Endothelial cell of umbilical vein (primary cell): Measurements from ENCODE around the gene MORC4. TPM values are rescaled to one million over a fixed set of nuclear protein-coding genes. Genes with fewer than 3 reads are reported as not detected.

ENCODE experiments used
- BruUV-seq: library from RNA; stranded (reverse); fragments of 400-500 nt; replicated peaks from 2 replicates; lab custom pipeline; 2021; lab: Mats Ljungman, UMichigan
- CTCF ChIA-PET: fragments of 300-600, 350-600 bp; sonication (Branson Sonifier 250); formaldehyde crosslinking; loops from one replicate; lab custom pipeline; 2021; ENCODE audit warnings: antibody characterized with exemption, inconsistent platforms; lab: Charles Lee
- POLR2A ChIA-PET: fragments of 300-600, 350-600 bp; sonication (Branson Sonifier 250); formaldehyde crosslinking; loops from one replicate; lab custom pipeline; 2021; ENCODE audit warnings: antibody characterized with exemption, inconsistent platforms; lab: Charles Lee
- DNase-seq: peaks from one replicate; pipeline ENCODE4 v3.0.0-alpha.2; 2011; ENCODE audit warnings: low read depth, low spot score
- FAIRE-seq: peaks from 2 replicates; lab custom pipeline; 2011; peaks lifted over from hg19 to GRCh38; lab: Jason Lieb, UNC
- H2AFZ ChIP-seq: 2 replicates; pipeline ENCODE4 v1.6.0; 2012; ENCODE audit warnings: low read depth, low read length, control low read depth, inconsistent platforms
- H3K27ac ChIP-seq: 2 replicates; pipeline ENCODE4 v1.5.1; 2011; ENCODE audit warnings: low read depth, mild to moderate bottlenecking, control low read depth, low read length, moderate library complexity; ENCODE audit not compliant: insufficient read depth
- H3K27me3 ChIP-seq, 2 experiments: 2 replicates each; pipeline versions ENCODE4 v1.6.0 to v1.6.1; 2011; ENCODE audit warnings: low read length in 2 of 2, mixed read lengths in 1 of 2; ENCODE audit not compliant: control insufficient read depth in 2 of 2, insufficient read depth in 2 of 2
- H3K36me3 ChIP-seq, 2 experiments: 2 replicates in 1 of 2; 3 replicates in 1 of 2; pipeline ENCODE4 v1.5.1; 2011; ENCODE audit warnings: low read length in 2 of 2, mild to moderate bottlenecking in 1 of 2, moderate library complexity in 1 of 2; ENCODE audit not compliant: control insufficient read depth in 2 of 2, insufficient read depth in 2 of 2; ENCODE audit errors: extremely low read depth in 1 of 2
- H3K4me1 ChIP-seq: 3 replicates; pipeline ENCODE4 v1.5.1; 2011; ENCODE audit warnings: mild to moderate bottlenecking, low read length; ENCODE audit not compliant: control insufficient read depth, insufficient read depth; ENCODE audit errors: extremely low read depth
- H3K4me2 ChIP-seq: 2 replicates; pipeline ENCODE4 v1.6.1; 2011; ENCODE audit warnings: low read length, control low read depth, mixed read lengths; ENCODE audit not compliant: insufficient read depth
- H3K4me3 ChIP-seq, 3 experiments: fragments of 200-600 bp in 1 of 3; sonication (generic), shearing (Covaris generic) in 1 of 3; replicated peaks in 1 of 3; 2 replicates each; pipeline ENCODE4 v1.5.1; 2011 to 2016; ENCODE audit warnings: control low read depth in 3 of 3, low read length in 3 of 3, mild to moderate bottlenecking in 2 of 3, inconsistent platforms in 1 of 3, low read depth in 1 of 3, moderate library complexity in 1 of 3; ENCODE audit not compliant: insufficient read depth in 1 of 3
- H3K79me2 ChIP-seq: 2 replicates; pipeline ENCODE4 v1.6.0; 2012; ENCODE audit warnings: low read length, inconsistent platforms; ENCODE audit not compliant: control insufficient read depth, insufficient read depth
- H3K9ac ChIP-seq: replicated peaks from 2 replicates; pipeline ENCODE3; 2011; ENCODE audit warnings: low read length, control low read depth; ENCODE audit not compliant: insufficient read depth; ENCODE audit errors: extremely low read depth
- H3K9me1 ChIP-seq: replicated peaks from 3 replicates; pipeline ENCODE4 v1.6.0; 2011; ENCODE audit warnings: mild to moderate bottlenecking, low read length; ENCODE audit not compliant: control insufficient read depth, insufficient read depth; ENCODE audit errors: extremely low read depth
- H3K9me3 ChIP-seq: replicated peaks from 2 replicates; pipeline ENCODE4 v1.5.1; 2012; ENCODE audit warnings: low read length, inconsistent platforms; ENCODE audit not compliant: control insufficient read depth, insufficient read depth
- H4K20me1 ChIP-seq: replicated peaks from 2 replicates; pipeline ENCODE3; 2011; ENCODE audit warnings: mild to moderate bottlenecking, low read length; ENCODE audit not compliant: control insufficient read depth, insufficient read depth; ENCODE audit errors: extremely low read depth
- JUN ChIP-seq: IDR thresholded peaks from 2 replicates; pipeline ENCODE4 v1.6.1; 2011; ENCODE audit warnings: borderline replicate concordance, low read depth; ENCODE audit not compliant: insufficient read length, insufficient read depth
- MYC ChIP-seq: IDR thresholded peaks from one replicate; pipeline ENCODE4 v1.6.1; 2011; ENCODE audit warnings: mild to moderate bottlenecking, low read depth, low read length
- POLR2A ChIP-seq: IDR thresholded peaks from 2 replicates; pipeline ENCODE4 v1.6.1; 2012; ENCODE audit warnings: low read depth, mild to moderate bottlenecking, control low read depth, low read length
- dilution Hi-C: fragments of 300-500 bp; cut with MboI; formaldehyde crosslinking; loops from one replicate; pipeline ENCODE4 v1.15.0; 2019; ENCODE audit warnings: low sequenced_read_pairs; ENCODE audit not compliant: extremely low pct_ligation_motif_present
- intact Hi-C: fragments of 100-400 bp; cut with micrococcal nuclease; formaldehyde crosslinking; loops from one replicate; pipeline ENCODE4 v1.10.0; 2022
- polyA plus RNA-seq, 4 experiments: library from polyadenylated mRNA; depleted of rRNA in 3 of 4; stranded (reverse) in 3 of 4; unstranded in 1 of 4; fragments of >200 nt; gene quantifications; 2 replicates each; pipeline versions ENCODE4 v1.2.1 to v1.2.3, GENCODE V29; 2011 to 2012; ENCODE audit warnings: missing spikeins in 1 of 4
- total RNA-seq: library from RNA; stranded (reverse); gene quantifications from 2 replicates; pipeline ENCODE4 v1.2.3, GENCODE V29; 2021
- TF ChIP-seq, protein P1 (sequence below), 2 donors: IDR thresholded peaks; 1 replicate in 1 of 2; 2 replicates in 1 of 2; pipeline ENCODE4 v1.5.1; 2011; ENCODE audit warnings: low read length in 2 of 2, mild to moderate bottlenecking in 2 of 2, moderate library complexity in 2 of 2, control low read depth in 1 of 2, inconsistent platforms in 1 of 2, low read depth in 1 of 2; ENCODE audit not compliant: insufficient read depth in 1 of 2; ENCODE audit errors: extremely low read depth in 1 of 2

Gene MORC4
- total and polyA plus RNA-seq, 2 donors (not counting 3 experiments of a cell fraction or from before 2014, with no cell fraction given), result 4.3 to 12.0 TPM

GRCh38 chrX:106959901-106960300 is 40.1 kb downstream of the MORC4 start:
- TF ChIP-seq, protein P1, sequence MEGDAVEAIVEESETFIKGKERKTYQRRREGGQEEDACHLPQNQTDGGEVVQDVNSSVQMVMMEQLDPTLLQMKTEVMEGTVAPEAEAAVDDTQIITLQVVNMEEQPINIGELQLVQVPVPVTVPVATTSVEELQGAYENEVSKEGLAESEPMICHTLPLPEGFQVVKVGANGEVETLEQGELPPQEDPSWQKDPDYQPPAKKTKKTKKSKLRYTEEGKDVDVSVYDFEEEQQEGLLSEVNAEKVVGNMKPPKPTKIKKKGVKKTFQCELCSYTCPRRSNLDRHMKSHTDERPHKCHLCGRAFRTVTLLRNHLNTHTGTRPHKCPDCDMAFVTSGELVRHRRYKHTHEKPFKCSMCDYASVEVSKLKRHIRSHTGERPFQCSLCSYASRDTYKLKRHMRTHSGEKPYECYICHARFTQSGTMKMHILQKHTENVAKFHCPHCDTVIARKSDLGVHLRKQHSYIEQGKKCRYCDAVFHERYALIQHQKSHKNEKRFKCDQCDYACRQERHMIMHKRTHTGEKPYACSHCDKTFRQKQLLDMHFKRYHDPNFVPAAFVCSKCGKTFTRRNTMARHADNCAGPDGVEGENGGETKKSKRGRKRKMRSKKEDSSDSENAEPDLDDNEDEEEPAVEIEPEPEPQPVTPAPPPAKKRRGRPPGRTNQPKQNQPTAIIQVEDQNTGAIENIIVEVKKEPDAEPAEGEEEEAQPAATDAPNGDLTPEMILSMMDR (IDR thresholded peaks at IDR 0.05; ENCODE audit: extremely low read depth in 1 of 2, insufficient read depth in 1 of 2, low read depth in 1 of 2, low read length in 2 of 2), result peak in 1 of 2 donors; percentile 12
- no peak for TF ChIP-seq POLR2A
- Histone ChIP-seq H3K4me1 (no peaks in the 10 kb centered on the region), H3K9ac (no peak overlapping the region), H4K20me1 (no peaks in the 10 kb centered on the region), H3K79me2 (no peaks in the 10 kb centered on the region), H3K27ac (no peak overlapping the region), H3K4me2 (no peak overlapping the region), H3K36me3 (peaks cover 0 to 2% of the 10 kb centered on the region in 2 experiments), H2AFZ (no peak overlapping the region), H3K4me3 (no peak overlapping the region), H3K27me3 (no peaks in the 10 kb centered on the region), H3K9me1 (no peaks in the 10 kb centered on the region), H3K9me3 (no peaks in the 10 kb centered on the region)
- intact Hi-C loops (no loop called here), dilution Hi-C loops (no loop called here)
- DNase-seq, result peak; percentile 30
- CTCF ChIA-PET, result interaction anchor here (0.6 to 7.3 kb wide), 14 partner anchors 11 to 104 kb away, joined by 3 to 121 read pairs (median 3); partner anchors contain the start of gene RIPPLY1
- no TSS peak for BruUV-seq
- no peak for FAIRE-seq
- POLR2A ChIA-PET, result interaction anchor here (0.5 kb wide), 1 partner anchor 674 kb away, joined by 3 read pairs; no protein-coding TSS in a partner anchor

- H3K79me2 ChIP-seq, result no peaks in the 10 kb centered on the region
- H2AFZ ChIP-seq, result no peak overlapping the region
- no peak for DNase-seq
- no peaks in the 10 kb centered on the region for H3K4me1 ChIP-seq
- no peak overlapping the region for H3K27ac ChIP-seq
- H3K9ac ChIP-seq, result no peak overlapping the region
- H3K9me3 ChIP-seq, result no peaks in the 10 kb centered on the region
- H3K36me3 ChIP-seq, result peaks cover 0 to 2% of the 10 kb centered on the region in 2 experiments
- no peak overlapping the region for H3K4me2 ChIP-seq
- TF ChIP-seq JUN (no peak), MYC (no peak)
- ChIA-PET CTCF (interaction anchor here (1.5 to 7.3 kb wide), 2 partner anchors 60 to 65 kb away, joined by 8 to 121 read pairs; no protein-coding TSS in a partner anchor), POLR2A (no interaction called here)
- H3K9me1 ChIP-seq, result no peaks in the 10 kb centered on the region
- no peak overlapping the region for H3K4me3 ChIP-seq
- no TSS peak for BruUV-seq
- no peaks in the 10 kb centered on the region for H3K27me3 ChIP-seq
- no peaks in the 10 kb centered on the region for H4K20me1 ChIP-seq
- dilution Hi-C loops (no loop called here), intact Hi-C loops (no loop called here)
- no peak for FAIRE-seq
Measured at GRCh38 chrX:106957856-106958255, 42.2 kb downstream of the MORC4 start.
